Measurements from ENCODE around the gene DLGAP4.

- TF ChIP-seq, protein P1, sequence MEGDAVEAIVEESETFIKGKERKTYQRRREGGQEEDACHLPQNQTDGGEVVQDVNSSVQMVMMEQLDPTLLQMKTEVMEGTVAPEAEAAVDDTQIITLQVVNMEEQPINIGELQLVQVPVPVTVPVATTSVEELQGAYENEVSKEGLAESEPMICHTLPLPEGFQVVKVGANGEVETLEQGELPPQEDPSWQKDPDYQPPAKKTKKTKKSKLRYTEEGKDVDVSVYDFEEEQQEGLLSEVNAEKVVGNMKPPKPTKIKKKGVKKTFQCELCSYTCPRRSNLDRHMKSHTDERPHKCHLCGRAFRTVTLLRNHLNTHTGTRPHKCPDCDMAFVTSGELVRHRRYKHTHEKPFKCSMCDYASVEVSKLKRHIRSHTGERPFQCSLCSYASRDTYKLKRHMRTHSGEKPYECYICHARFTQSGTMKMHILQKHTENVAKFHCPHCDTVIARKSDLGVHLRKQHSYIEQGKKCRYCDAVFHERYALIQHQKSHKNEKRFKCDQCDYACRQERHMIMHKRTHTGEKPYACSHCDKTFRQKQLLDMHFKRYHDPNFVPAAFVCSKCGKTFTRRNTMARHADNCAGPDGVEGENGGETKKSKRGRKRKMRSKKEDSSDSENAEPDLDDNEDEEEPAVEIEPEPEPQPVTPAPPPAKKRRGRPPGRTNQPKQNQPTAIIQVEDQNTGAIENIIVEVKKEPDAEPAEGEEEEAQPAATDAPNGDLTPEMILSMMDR (IDR thresholded peaks at IDR 0.05), result no peak
- no peak for TF ChIP-seq ZFX (IDR thresholded peaks at IDR 0.05; ENCODE audit: borderline replicate concordance)
Measured at GRCh38 chr20:36461600-36462439, 155.7 kb downstream of the DLGAP4 start.
